ENCODE results near the gene DCLK1.
"Not testable (repeated sequence)": the region's sequence is repeated elsewhere in the genome, so short reads cannot be mapped to it uniquely, and the experiment has no call there.

DCLK1 gene

GRCh38 chr13:36084131-36084530 is 47.1 kb downstream of the DCLK1 start:
- no peak for DNase-seq (ENCODE audit: low read depth)

GRCh38 chr13:36082806-36083205 is 48.4 kb downstream of the DCLK1 start:
- no peak for DNase-seq (ENCODE audit: low read depth)

GRCh38 chr13:36082396-36082795 is 48.8 kb downstream of the DCLK1 start:
- DNase-seq (ENCODE audit: low read depth) = no peak

- DNase-seq (ENCODE audit: low read depth) = no peak
Observed at GRCh38 chr13:36076211-36076610, 55.0 kb downstream of the DCLK1 start.

- DNase-seq (ENCODE audit: low read depth) = no peak
Observed at GRCh38 chr13:36074659-36075058, 56.5 kb downstream of the DCLK1 start.

GRCh38 chr13:36072152-36072935 is 58.8 kb downstream of the DCLK1 start:
- DNase-seq (ENCODE audit: low read depth) = no peak

- DNase-seq (ENCODE audit: low read depth) = not testable (repeated sequence)
Observed at GRCh38 chr13:36070504-36071192, 60.5 kb downstream of the DCLK1 start.

GRCh38 chr13:36069881-36070366 is 61.3 kb downstream of the DCLK1 start:
- no peak for DNase-seq (ENCODE audit: low read depth)

GRCh38 chr13:36068991-36069390 is 62.2 kb downstream of the DCLK1 start:
- DNase-seq (ENCODE audit: low read depth) = no peak

- DNase-seq (ENCODE audit: low read depth) = no peak
Observed at GRCh38 chr13:36068566-36068965, 62.6 kb downstream of the DCLK1 start.

GRCh38 chr13:36067746-36068381 is 63.3 kb downstream of the DCLK1 start:
- no peak for DNase-seq (ENCODE audit: low read depth)

- DNase-seq (ENCODE audit: low read depth) = no peak
Observed at GRCh38 chr13:36062249-36062648, 68.9 kb downstream of the DCLK1 start.

GRCh38 chr13:36061621-36062020 is 69.6 kb downstream of the DCLK1 start:
- DNase-seq (ENCODE audit: low read depth) = no peak

- DNase-seq (ENCODE audit: low read depth) = no peak
Observed at GRCh38 chr13:36061054-36061453, 70.1 kb downstream of the DCLK1 start.

GRCh38 chr13:36059321-36059720 is 71.9 kb downstream of the DCLK1 start:
- no peak for DNase-seq (ENCODE audit: low read depth)

GRCh38 chr13:36058116-36058515 is 73.1 kb downstream of the DCLK1 start:
- DNase-seq (ENCODE audit: low read depth) = no peak

- DNase-seq (ENCODE audit: low read depth) = no peak
Observed at GRCh38 chr13:36057547-36057946, 73.6 kb downstream of the DCLK1 start.

- no peak for DNase-seq (ENCODE audit: low read depth)
Observed at GRCh38 chr13:36057041-36057440, 74.1 kb downstream of the DCLK1 start.

- DNase-seq (ENCODE audit: low read depth) = no peak
Observed at GRCh38 chr13:36055366-36055765, 75.8 kb downstream of the DCLK1 start.

- DNase-seq (ENCODE audit: low read depth) = no peak
Observed at GRCh38 chr13:36054041-36054440, 77.1 kb downstream of the DCLK1 start.

- DNase-seq (ENCODE audit: low read depth) = no peak
Observed at GRCh38 chr13:36051082-36051481, 80.1 kb downstream of the DCLK1 start.

- DNase-seq (ENCODE audit: low read depth) = no peak
Observed at GRCh38 chr13:36046672-36047071, 84.5 kb downstream of the DCLK1 start.

Measured in activated T-helper 1 cell treated with Interleukin-2 at 50 U/mL for 16 hours (primary cell).